Measurements from ENCODE around the gene RASGRP1. TPM values are rescaled to one million over a fixed set of nuclear protein-coding genes. Genes with fewer than 3 reads are reported as not detected.

Gene RASGRP1
- total RNA-seq, 1 experiment from 2014 or later: 0.51 TPM

DNA sequence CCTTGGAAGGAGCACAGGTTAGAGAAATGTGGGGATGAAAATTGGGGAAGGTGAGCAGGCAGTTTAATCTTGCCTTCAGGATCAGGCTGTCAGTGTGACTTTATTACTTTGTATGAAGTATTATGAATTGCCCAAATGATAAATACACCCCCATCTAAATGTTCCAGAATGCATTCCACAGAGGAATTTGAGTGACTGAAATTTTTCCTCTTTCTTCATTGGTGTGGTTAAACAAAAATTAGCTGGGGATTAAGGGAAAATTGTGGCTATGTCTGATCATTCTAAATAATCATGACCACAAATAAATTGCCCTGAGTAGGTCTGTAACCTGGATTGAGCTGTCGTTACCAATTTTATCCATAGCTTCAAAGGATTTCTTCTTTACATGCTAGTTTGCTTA is 77.2 kb downstream of the RASGRP1 start:
- no TSS peak for BruUV-seq (replicated peaks)
- Histone ChIP-seq H3K4me1 (ENCODE audit: control insufficient read depth, insufficient read depth, low read length) (no peaks in the 10 kb centered on the region), H3K4me3 (ENCODE audit: low read depth in 2 of 2, low read length in 2 of 2) (no peak overlapping the region)

GRCh38 chr15:38486936-38487335 is 77.7 kb downstream of the RASGRP1 start:
- intact Hi-C loops (cut with micrococcal nuclease; ENCODE audit: unreplicated experiment) (no loop called here), in situ Hi-C loops (cut with HindIII; ENCODE audit: low pct_unique_long_range_greater_than_20kb, low sequenced_read_pairs) (no loop called here)
- ATAC-seq (no peak), DNase-seq (ENCODE audit: low read depth, low spot score) (no peak)
- Histone ChIP-seq H3K27ac (ENCODE audit: low read length) (no peak overlapping the region), H3K27me3 (ENCODE audit: control insufficient read depth, insufficient read depth, low read length) (no peaks in the 10 kb centered on the region), H3K4me1 (ENCODE audit: control insufficient read depth, insufficient read depth, low read length) (no peaks in the 10 kb centered on the region), H3K9me3 (ENCODE audit: control insufficient read depth, insufficient read depth, low read depth, low read length) (no peaks in the 10 kb centered on the region), H3K4me3 (ENCODE audit: low read depth in 2 of 2, low read length in 2 of 2) (no peak overlapping the region), H3K36me3 (ENCODE audit: control insufficient read depth, insufficient read depth, low read length) (peaks cover 2% of the 10 kb centered on the region; the same call in 1 of the 2 replicates)
- POLR2A ChIA-PET: no interaction called here
- no TSS peak for BruUV-seq (replicated peaks)
- CTCF ChIA-PET: no interaction called here
- TF ChIP-seq CTCF (IDR thresholded peaks at IDR 0.05) (no peak), POLR2AphosphoS5 (IDR thresholded peaks at IDR 0.05; ENCODE audit: low read depth, low read length) (no peak), TCF7L2 (IDR thresholded peaks at IDR 0.05; ENCODE audit: low read depth, low read length) (no peak), SIN3A (IDR thresholded peaks at IDR 0.05; ENCODE audit: borderline replicate concordance, insufficient read depth, low read depth, low read length) (no peak)

More for the DNA sequence above, 77.2 kb downstream of the RASGRP1 start:
- POLR2A ChIA-PET: no interaction called here
- Histone ChIP-seq H3K9me3 (ENCODE audit: control insufficient read depth, insufficient read depth, low read depth, low read length) (no peaks in the 10 kb centered on the region), H3K36me3 (ENCODE audit: control insufficient read depth, insufficient read depth, low read length) (peaks cover 2% of the 10 kb centered on the region; the same call in 1 of the 2 replicates), H3K27ac (ENCODE audit: low read length) (no peak overlapping the region), H3K27me3 (ENCODE audit: control insufficient read depth, insufficient read depth, low read length) (no peaks in the 10 kb centered on the region)
- intact Hi-C loops (cut with micrococcal nuclease; ENCODE audit: unreplicated experiment) (no loop called here), in situ Hi-C loops (cut with HindIII; ENCODE audit: low pct_unique_long_range_greater_than_20kb, low sequenced_read_pairs) (no loop called here)
- TF ChIP-seq CTCF (IDR thresholded peaks at IDR 0.05) (no peak), TCF7L2 (IDR thresholded peaks at IDR 0.05; ENCODE audit: low read depth, low read length) (no peak), REST (IDR thresholded peaks at IDR 0.05; ENCODE audit: insufficient read depth in 1 of 2, low read depth in 2 of 2, low read length in 1 of 2) (no peak), POLR2AphosphoS5 (IDR thresholded peaks at IDR 0.05; ENCODE audit: low read depth, low read length) (no peak), SIN3A (IDR thresholded peaks at IDR 0.05; ENCODE audit: borderline replicate concordance, insufficient read depth, low read depth, low read length) (no peak)
- DNase-seq (ENCODE audit: low read depth, low spot score): no peak
- ATAC-seq: no peak
- CTCF ChIA-PET: no interaction called here
